CD4-positive, alpha-beta T cell treated with Interleukin-4 for 1 hour (primary cell): ENCODE measurements around the gene RPS6KC1.
"Not testable (repeated sequence)": the region's sequence is repeated elsewhere in the genome, so short reads cannot be mapped to it uniquely, and the experiment has no call there.

Experiments
- DNase-seq, 2 donors: peaks; one replicate each; pipeline ENCODE4 v3.0.0-alpha.2; 2020 to 2022

RPS6KC1 gene

GRCh38 chr1:213057264-213058059 is 6.4 kb downstream of the RPS6KC1 start:
- no peak for DNase-seq

- no peak for DNase-seq
Observed at GRCh38 chr1:213060836-213061235, 9.8 kb downstream of the RPS6KC1 start.

- DNase-seq = no peak
Observed at GRCh38 chr1:213061263-213061662, 10.2 kb downstream of the RPS6KC1 start.

- no peak for DNase-seq
Observed at GRCh38 chr1:213065800-213066199, 14.8 kb downstream of the RPS6KC1 start.

- no peak for DNase-seq
Observed at GRCh38 chr1:213066363-213066762, 15.3 kb downstream of the RPS6KC1 start.

- no peak for DNase-seq
Observed at GRCh38 chr1:213067352-213067751, 16.3 kb downstream of the RPS6KC1 start.

- peak in 1 of 2 donors; percentile 34 for DNase-seq
Observed at GRCh38 chr1:213070406-213070805, 19.4 kb downstream of the RPS6KC1 start.

- no peak for DNase-seq
Observed at GRCh38 chr1:213075725-213076124, 24.7 kb downstream of the RPS6KC1 start.

GRCh38 chr1:213082420-213083111 is 31.5 kb downstream of the RPS6KC1 start:
- DNase-seq = no peak

GRCh38 chr1:213083112-213083445 is 32.0 kb downstream of the RPS6KC1 start:
- DNase-seq = no peak

GRCh38 chr1:213087911-213088310 is 36.9 kb downstream of the RPS6KC1 start:
- no peak for DNase-seq

- no peak for DNase-seq
Observed at GRCh38 chr1:213089924-213090677, 39.1 kb downstream of the RPS6KC1 start.

GRCh38 chr1:213094446-213094845 is 43.4 kb downstream of the RPS6KC1 start:
- no peak for DNase-seq

- DNase-seq = no peak
Observed at GRCh38 chr1:213095467-213095866, 44.4 kb downstream of the RPS6KC1 start.

- DNase-seq = no peak
Observed at GRCh38 chr1:213099682-213100399, 48.8 kb downstream of the RPS6KC1 start.

- DNase-seq = not testable (repeated sequence)
Observed at GRCh38 chr1:213100565-213100964, 49.5 kb downstream of the RPS6KC1 start.

- no peak for DNase-seq
Observed at GRCh38 chr1:213103377-213104306, 52.6 kb downstream of the RPS6KC1 start.

- DNase-seq = no peak
Observed at GRCh38 chr1:213104604-213105003, 53.6 kb downstream of the RPS6KC1 start.

GRCh38 chr1:213106298-213106697 is 55.3 kb downstream of the RPS6KC1 start:
- no peak for DNase-seq

- DNase-seq = no peak
Observed at GRCh38 chr1:213107613-213108012, 56.6 kb downstream of the RPS6KC1 start.

GRCh38 chr1:213110349-213111300 is 59.6 kb downstream of the RPS6KC1 start:
- no peak for DNase-seq
